OCI-LY7 (cell line): ENCODE results near the gene BRAF. TPM values are rescaled to one million over a fixed set of nuclear protein-coding genes. Genes with fewer than 3 reads are reported as not detected.

Experiments used
- BruUV-seq: library from RNA; stranded (reverse); fragments of 400-500 nt; replicated peaks from 2 replicates; lab custom pipeline; 2021; lab: Mats Ljungman, UMichigan
- CTCF ChIA-PET: fragments of 300-600 bp; sonication (Branson Sonifier 250); formaldehyde crosslinking; loops from one replicate; lab custom pipeline; 2022; ENCODE audit warnings: antibody characterized with exemption; ENCODE audit not compliant: unreplicated experiment; lab: Charles Lee
- POLR2A ChIA-PET: fragments of 300-600 bp; sonication (Branson Sonifier 250); formaldehyde crosslinking; loops from one replicate; lab custom pipeline; 2022; ENCODE audit warnings: antibody characterized with exemption; lab: Charles Lee
- DNase-seq: peaks from one replicate; pipeline ENCODE4 v3.0.0-alpha.2; 2015; ENCODE audit warnings: low spot score
- H2AFZ ChIP-seq: fragments of 200-600 bp; sonication (generic), shearing (Covaris generic); 2 replicates; pipeline ENCODE4 v1.6.1; 2014; ENCODE audit warnings: mild to moderate bottlenecking, antibody characterized with exemption, low read length, moderate library complexity
- H3K27ac ChIP-seq: fragments of 200-600 bp; sonication (generic); 2 replicates; pipeline ENCODE4 v1.5.1; 2014; ENCODE audit warnings: mixed run types, low read depth, mild to moderate bottlenecking, moderate library complexity, low read length, inconsistent platforms; ENCODE audit not compliant: poor library complexity, severe bottlenecking
- H3K36me3 ChIP-seq: fragments of 200-600 bp; sonication (generic); 2 replicates; pipeline ENCODE4 v1.6.1; 2014; ENCODE audit warnings: mild to moderate bottlenecking, antibody characterized with exemption, low read length, moderate library complexity, mixed read lengths; ENCODE audit not compliant: insufficient read depth
- H3K4me1 ChIP-seq: fragments of 200-600 bp; sonication (generic); 2 replicates; pipeline ENCODE4 v1.5.1; 2014; ENCODE audit warnings: mild to moderate bottlenecking, low read length; ENCODE audit not compliant: insufficient read depth, poor library complexity, severe bottlenecking
- H3K4me2 ChIP-seq: fragments of 200-600 bp; sonication (generic); 2 replicates; pipeline ENCODE4 v1.6.1; 2014; ENCODE audit warnings: mild to moderate bottlenecking, low read length
- H3K4me3 ChIP-seq: fragments of 200-600 bp; sonication (generic); 2 replicates; pipeline ENCODE4 v1.5.1; 2014; ENCODE audit warnings: mild to moderate bottlenecking, low read depth, low read length; ENCODE audit not compliant: poor library complexity, severe bottlenecking
- H3K79me2 ChIP-seq: fragments of 200-600 bp; sonication (generic); 2 replicates; pipeline ENCODE4 v1.6.1; 2016; ENCODE audit warnings: low read depth, mild to moderate bottlenecking, low read length, moderate library complexity, mixed read lengths; ENCODE audit not compliant: insufficient read depth
- H3K9me2 ChIP-seq: fragments of 200-600 bp; sonication (generic); 2 replicates; pipeline ENCODE4 v1.6.1; 2016; ENCODE audit warnings: mild to moderate bottlenecking, low read length, mixed read lengths; ENCODE audit not compliant: insufficient read depth
- H3K9me3 ChIP-seq: fragments of 200-600 bp; sonication (generic); 2 replicates; pipeline ENCODE4 v1.6.1; 2014; ENCODE audit warnings: mild to moderate bottlenecking, mixed run types, low read length, mixed read lengths
- H4K20me1 ChIP-seq: fragments of 200-600 bp; sonication (generic); 2 replicates; pipeline ENCODE4 v1.6.1; 2014; ENCODE audit warnings: mild to moderate bottlenecking, antibody characterized with exemption, low read length, moderate library complexity, mixed read lengths; ENCODE audit not compliant: insufficient read depth
- CTCF ChIP-seq: fragments of 200-600 bp; sonication (generic); conservative IDR thresholded peaks from 2 replicates; pipeline ENCODE4 v1.5.1; 2014; ENCODE audit warnings: mild to moderate bottlenecking, antibody characterized with exemption, low read length, moderate library complexity, mixed read lengths
- EZH2phosphoT487 ChIP-seq: fragments of 200-600 bp; sonication (generic); IDR thresholded peaks from 2 replicates; pipeline ENCODE4 v1.6.1; 2018; ENCODE audit warnings: low read depth, borderline replicate concordance, mild to moderate bottlenecking, mixed run types, antibody characterized with exemption, low read length, moderate library complexity, mixed read lengths
- intact Hi-C: fragments of 100-400 bp; cut with micrococcal nuclease; formaldehyde crosslinking; loops from one replicate; pipeline ENCODE4 v1.10.0; 2022; ENCODE audit not compliant: unreplicated experiment
- total RNA-seq, 2 experiments: library from RNA; depleted of rRNA in 1 of 2; stranded (reverse); fragments of >200 nt in 1 of 2; shearing (Covaris generic) in 1 of 2; gene quantifications; 2 replicates each; pipeline ENCODE4 v1.2.3, GENCODE V29; 2014 to 2022

Gene BRAF
- total RNA-seq, 2 experiments from 2014 or later: 17.1 to 41.6 TPM

DNA sequence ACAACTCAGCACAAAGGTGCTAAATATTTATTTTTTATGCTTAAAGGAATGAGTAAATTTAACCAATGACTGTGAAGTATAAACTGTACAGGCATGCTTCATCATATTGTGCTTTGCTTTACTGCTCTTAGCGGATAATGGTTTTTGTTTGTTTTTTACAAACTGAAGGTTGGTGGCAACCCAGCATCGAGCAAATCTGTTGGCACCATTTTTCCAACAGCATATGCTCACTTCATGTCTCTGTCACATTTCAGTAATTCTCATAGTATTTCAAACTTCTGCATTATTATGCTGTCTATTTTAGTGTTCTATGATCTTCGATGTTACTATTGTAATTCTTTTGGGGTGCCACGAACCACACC lies 22.8 kb downstream of the BRAF start:
- TF ChIP-seq CTCF (no peak), EZH2phosphoT487 (no peak)
- ChIA-PET POLR2A (interaction anchor here (1.4 kb wide), 1 partner anchor 13 kb away, joined by 3 read pairs; no protein-coding TSS in a partner anchor), CTCF (no interaction called here)
- no peak overlapping the region for H2AFZ ChIP-seq
- no peak for DNase-seq
- H3K9me2 ChIP-seq: no peaks in the 10 kb centered on the region
- no peak overlapping the region for H3K27ac ChIP-seq
- peaks cover 14% of the 10 kb centered on the region for H3K36me3 ChIP-seq
- 0 out of 2 replicates have a peak, but pooled peaks cover 11% of the 10 kb centered on the region for H4K20me1 ChIP-seq
- H3K4me2 ChIP-seq: peak overlapping the region; percentile 50
- H3K79me2 ChIP-seq: peaks cover 67% of the 10 kb centered on the region
- H3K9me3 ChIP-seq: peaks cover 10% of the 10 kb centered on the region; the same call in 1 of the 2 replicates
- intact Hi-C loops: no loop called here
- H3K4me1 ChIP-seq: peaks cover 20% of the 10 kb centered on the region
- H3K4me3 ChIP-seq: no peak overlapping the region
- no TSS peak for BruUV-seq

DNA sequence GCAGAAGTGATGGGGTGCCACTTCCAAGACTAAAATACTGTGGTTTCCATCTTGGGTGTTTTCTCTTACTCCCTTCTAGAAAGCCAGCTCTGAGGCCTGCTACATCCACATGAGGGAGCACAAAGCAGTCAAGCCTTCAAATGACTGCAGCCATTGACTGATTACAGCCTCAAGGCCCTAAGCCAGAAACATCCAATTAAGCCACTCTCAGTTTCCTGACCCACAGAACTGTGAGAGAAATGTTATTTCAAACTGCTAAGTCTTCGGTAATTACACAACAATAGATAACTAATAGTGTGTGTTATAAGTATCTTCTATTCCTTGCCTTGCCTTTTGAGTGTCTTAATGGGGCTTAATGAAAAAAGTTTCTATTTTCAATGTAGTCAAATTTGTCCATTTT lies 24.8 kb downstream of the BRAF start:
- POLR2A ChIA-PET: interaction anchor here (0.6 kb wide), 1 partner anchor 57 kb away, joined by 3 read pairs; no protein-coding TSS in a partner anchor
- no TSS peak for BruUV-seq

More for the DNA sequence above, 24.8 kb downstream of the BRAF start:
- Histone ChIP-seq H3K4me1 (peaks cover 20% of the 10 kb centered on the region), H3K27ac (no peak overlapping the region), H4K20me1 (0 out of 2 replicates have a peak, but pooled peaks cover 11% of the 10 kb centered on the region), H3K9me3 (peaks cover 10% of the 10 kb centered on the region; the same call in 1 of the 2 replicates), H2AFZ (no peak overlapping the region), H3K79me2 (peaks cover 68% of the 10 kb centered on the region), H3K4me2 (no peak overlapping the region), H3K9me2 (no peaks in the 10 kb centered on the region), H3K36me3 (peaks cover 14% of the 10 kb centered on the region), H3K4me3 (no peak overlapping the region)
- intact Hi-C loops: no loop called here
- DNase-seq: no peak
- TF ChIP-seq EZH2phosphoT487 (no peak), CTCF (no peak)
- CTCF ChIA-PET: interaction anchor here (0.7 kb wide), 1 partner anchor 28 kb away, joined by 3 read pairs; no protein-coding TSS in a partner anchor
